ENCODE results near the gene TNFAIP8L2.
"Not testable (repeated sequence)": the region's sequence is repeated elsewhere in the genome, so short reads cannot be mapped to it uniquely, and the experiment has no call there.

Gene TNFAIP8L2

DNA sequence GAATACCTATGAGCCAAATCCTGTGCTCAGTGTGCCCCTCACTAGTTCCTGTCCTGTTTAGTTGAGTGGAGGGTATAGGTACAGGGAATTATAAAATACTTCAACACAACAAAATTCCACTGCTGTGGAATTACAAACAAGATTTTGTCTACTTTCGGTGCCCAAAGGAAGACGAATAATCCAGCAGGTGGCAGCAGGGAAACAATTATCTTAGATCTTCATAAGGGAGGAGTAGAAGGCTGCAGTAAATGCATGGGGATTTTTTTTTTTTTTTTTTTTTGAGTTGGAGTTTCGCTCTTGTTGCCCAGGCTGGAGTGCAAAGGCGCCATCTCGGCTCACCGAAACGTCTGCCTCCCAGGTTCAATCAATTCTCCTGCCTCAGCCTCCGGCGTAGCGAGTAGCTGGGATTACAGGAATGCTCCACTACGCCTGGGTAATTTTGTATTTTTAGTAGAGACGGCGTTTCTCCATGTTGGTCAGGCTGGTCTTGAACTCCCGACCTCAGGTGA lies 39.9 kb downstream of the TNFAIP8L2 start:
- TF ChIP-seq, protein P1, sequence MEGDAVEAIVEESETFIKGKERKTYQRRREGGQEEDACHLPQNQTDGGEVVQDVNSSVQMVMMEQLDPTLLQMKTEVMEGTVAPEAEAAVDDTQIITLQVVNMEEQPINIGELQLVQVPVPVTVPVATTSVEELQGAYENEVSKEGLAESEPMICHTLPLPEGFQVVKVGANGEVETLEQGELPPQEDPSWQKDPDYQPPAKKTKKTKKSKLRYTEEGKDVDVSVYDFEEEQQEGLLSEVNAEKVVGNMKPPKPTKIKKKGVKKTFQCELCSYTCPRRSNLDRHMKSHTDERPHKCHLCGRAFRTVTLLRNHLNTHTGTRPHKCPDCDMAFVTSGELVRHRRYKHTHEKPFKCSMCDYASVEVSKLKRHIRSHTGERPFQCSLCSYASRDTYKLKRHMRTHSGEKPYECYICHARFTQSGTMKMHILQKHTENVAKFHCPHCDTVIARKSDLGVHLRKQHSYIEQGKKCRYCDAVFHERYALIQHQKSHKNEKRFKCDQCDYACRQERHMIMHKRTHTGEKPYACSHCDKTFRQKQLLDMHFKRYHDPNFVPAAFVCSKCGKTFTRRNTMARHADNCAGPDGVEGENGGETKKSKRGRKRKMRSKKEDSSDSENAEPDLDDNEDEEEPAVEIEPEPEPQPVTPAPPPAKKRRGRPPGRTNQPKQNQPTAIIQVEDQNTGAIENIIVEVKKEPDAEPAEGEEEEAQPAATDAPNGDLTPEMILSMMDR (IDR thresholded peaks at IDR 0.05; ENCODE audit: low read depth, low read length, missing control alignments) = peak; percentile 52
- peak overlapping the region; percentile 23 for H3K4me3 ChIP-seq (replicated peaks; ENCODE audit: low read depth, low read length)
- peak; percentile 90 for DNase-seq (ENCODE audit: extremely low read depth, low read depth)

DNA sequence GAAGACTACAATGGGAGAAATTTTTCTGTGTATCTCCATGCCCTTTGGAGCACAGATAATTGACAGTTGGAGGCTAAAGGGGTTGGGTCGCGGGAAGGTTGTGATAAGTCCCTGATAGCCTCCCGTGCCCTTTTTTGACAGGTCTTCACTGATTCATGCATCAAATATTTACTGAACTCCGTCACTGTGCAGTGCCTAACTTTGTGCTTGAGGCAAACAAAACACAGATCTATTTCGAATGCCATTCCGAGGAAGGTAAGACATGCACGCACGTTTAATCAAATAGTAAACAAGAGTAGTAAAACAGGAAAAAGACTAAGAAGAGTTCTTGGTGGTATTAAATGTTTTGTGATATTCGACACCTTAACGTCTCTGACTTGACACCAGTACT lies 41.4 kb downstream of the TNFAIP8L2 start:
- no peak for DNase-seq (ENCODE audit: extremely low read depth, low read depth)
- TF ChIP-seq, protein P1 (IDR thresholded peaks at IDR 0.05; ENCODE audit: low read depth, low read length, missing control alignments) = no peak
- peak overlapping the region; percentile 100 for H3K4me3 ChIP-seq (replicated peaks; ENCODE audit: low read depth, low read length)

- peak within 1 kb of the TSS; percentile 100 for H3K4me3 ChIP-seq (replicated peaks; ENCODE audit: low read depth, low read length)
- peak; percentile 97 for DNase-seq (ENCODE audit: extremely low read depth, low read depth)
- TF ChIP-seq, protein P1 (IDR thresholded peaks at IDR 0.05; ENCODE audit: low read depth, low read length, missing control alignments) = no peak
These were observed 42.0 kb downstream of the TNFAIP8L2 start, which contains the start of gene PIP5K1A for GRCh38 chr1:151198254-151199127. Gene PIP5K1A (plus strand): TSS chr1:151198552. CDS start chr1:151198997, 445 bp downstream.

GRCh38 chr1:151199873-151200581 lies 43.6 kb downstream of the TNFAIP8L2 start:
- H3K4me3 ChIP-seq (replicated peaks; ENCODE audit: low read depth, low read length) = peak overlapping the region; percentile 100
- peak; percentile 66 for DNase-seq (ENCODE audit: extremely low read depth, low read depth)
- TF ChIP-seq, protein P1 (IDR thresholded peaks at IDR 0.05; ENCODE audit: low read depth, low read length, missing control alignments) = no peak

GRCh38 chr1:151205381-151205965 lies 49.0 kb downstream of the TNFAIP8L2 start:
- DNase-seq (ENCODE audit: extremely low read depth, low read depth); H3K4me3 ChIP-seq (replicated peaks; ENCODE audit: low read depth, low read length): not testable (repeated sequence)
